IPS-18c (cell line): ENCODE data around the gene DCLK1.

Experiments
- H3K4me3 ChIP-seq: 2 replicates; pipeline ENCODE4 v1.7.0; 2013; ENCODE audit warnings: low read depth, mild to moderate bottlenecking, low read length, moderate library complexity; ENCODE audit not compliant: insufficient read depth
- H3K9me3 ChIP-seq: one replicate; pipeline ENCODE4 v1.6.1; 2013; ENCODE audit warnings: mild to moderate bottlenecking, low read length, moderate library complexity; ENCODE audit not compliant: control insufficient read depth, insufficient read depth

The DCLK1 gene

GRCh38 chr13:35917252-35917941 is 213.8 kb downstream of the DCLK1 start:
- peaks cover 2% of the 10 kb centered on the region for H3K9me3 ChIP-seq

GRCh38 chr13:35916146-35916545 is 215.0 kb downstream of the DCLK1 start:
- Histone ChIP-seq H3K9me3 (peaks cover 2% of the 10 kb centered on the region), H3K4me3 (no peak overlapping the region)

More at GRCh38 chr13:35917252-35917941, 213.8 kb downstream of the DCLK1 start:
- H3K4me3 ChIP-seq, result no peak overlapping the region

- no peak overlapping the region for H3K4me3 ChIP-seq
- peaks cover 2% of the 10 kb centered on the region for H3K9me3 ChIP-seq
These were observed 216.5 kb downstream of the DCLK1 start for GRCh38 chr13:35914662-35915061.

GRCh38 chr13:35912841-35913240 is 218.3 kb downstream of the DCLK1 start:
- H3K4me3 ChIP-seq, result no peak overlapping the region
- H3K9me3 ChIP-seq, result peaks cover 2% of the 10 kb centered on the region

GRCh38 chr13:35909837-35910540 is 221.2 kb downstream of the DCLK1 start:
- no peak overlapping the region for H3K4me3 ChIP-seq
- H3K9me3 ChIP-seq, result no peaks in the 10 kb centered on the region

- Histone ChIP-seq H3K9me3 (no peaks in the 10 kb centered on the region), H3K4me3 (no peak overlapping the region)
These were observed 222.1 kb downstream of the DCLK1 start for GRCh38 chr13:35909091-35909490.

- H3K4me3 ChIP-seq, result no peak overlapping the region
- H3K9me3 ChIP-seq, result no peaks in the 10 kb centered on the region
These were observed 223.0 kb downstream of the DCLK1 start for GRCh38 chr13:35908226-35908625.

GRCh38 chr13:35906636-35907035 is 224.5 kb downstream of the DCLK1 start:
- H3K4me3 ChIP-seq, result no peak overlapping the region
- no peaks in the 10 kb centered on the region for H3K9me3 ChIP-seq

GRCh38 chr13:35903075-35903474 is 228.1 kb downstream of the DCLK1 start:
- Histone ChIP-seq H3K9me3 (no peaks in the 10 kb centered on the region), H3K4me3 (no peak overlapping the region)

GRCh38 chr13:35898041-35898440 is 233.1 kb downstream of the DCLK1 start:
- Histone ChIP-seq H3K4me3 (no peak overlapping the region), H3K9me3 (no peaks in the 10 kb centered on the region)

GRCh38 chr13:35894636-35895035 is 236.5 kb downstream of the DCLK1 start:
- H3K4me3 ChIP-seq, result no peak overlapping the region
- H3K9me3 ChIP-seq, result no peaks in the 10 kb centered on the region

- no peaks in the 10 kb centered on the region for H3K9me3 ChIP-seq
- no peak overlapping the region for H3K4me3 ChIP-seq
These were observed 238.1 kb downstream of the DCLK1 start for GRCh38 chr13:35892837-35893814.

- Histone ChIP-seq H3K4me3 (no peak overlapping the region), H3K9me3 (no peaks in the 10 kb centered on the region)
These were observed 239.4 kb downstream of the DCLK1 start for GRCh38 chr13:35891507-35892441.

- Histone ChIP-seq H3K9me3 (no peaks in the 10 kb centered on the region), H3K4me3 (no peak overlapping the region)
These were observed 241.6 kb downstream of the DCLK1 start for GRCh38 chr13:35889560-35889959.

GRCh38 chr13:35888981-35889380 is 242.2 kb downstream of the DCLK1 start:
- H3K4me3 ChIP-seq, result no peak overlapping the region
- H3K9me3 ChIP-seq, result no peaks in the 10 kb centered on the region

GRCh38 chr13:35888457-35888883 is 242.7 kb downstream of the DCLK1 start:
- no peaks in the 10 kb centered on the region for H3K9me3 ChIP-seq
- no peak overlapping the region for H3K4me3 ChIP-seq
